T-helper 1 cell treated with Interleukin-12 subunit alpha and Interleukin-12 subunit beta and Interleukin-4 antibody, amounts not matched to agents 30 ng/mL and 1 ng/mL, for 36 hours (primary cell): ENCODE data around the gene LGALS4. TPM values are rescaled to one million over a fixed set of nuclear protein-coding genes. Genes with fewer than 3 reads are reported as not detected.
"Not testable (repeated sequence)": the region's sequence is repeated elsewhere in the genome, so short reads cannot be mapped to it uniquely, and the experiment has no call there.

Experiments
- intact Hi-C: fragments of 100-400 bp; cut with micrococcal nuclease; formaldehyde crosslinking; loops from one replicate; pipeline ENCODE4 v1.15.1; 2024
- total RNA-seq: library from RNA; stranded (reverse); gene quantifications from 2 replicates; pipeline ENCODE4 v1.2.3, GENCODE V29; 2022

The LGALS4 gene
- total RNA-seq, 1 donor from 2014 or later = 1.8 TPM

- intact Hi-C loops = loop anchor here (10.0 kb wide), 1 partner anchor 46 kb away; no protein-coding TSS in a partner anchor
These were observed 12.0 kb downstream of the LGALS4 start for GRCh38 chr19:38800577-38801347.

DNA sequence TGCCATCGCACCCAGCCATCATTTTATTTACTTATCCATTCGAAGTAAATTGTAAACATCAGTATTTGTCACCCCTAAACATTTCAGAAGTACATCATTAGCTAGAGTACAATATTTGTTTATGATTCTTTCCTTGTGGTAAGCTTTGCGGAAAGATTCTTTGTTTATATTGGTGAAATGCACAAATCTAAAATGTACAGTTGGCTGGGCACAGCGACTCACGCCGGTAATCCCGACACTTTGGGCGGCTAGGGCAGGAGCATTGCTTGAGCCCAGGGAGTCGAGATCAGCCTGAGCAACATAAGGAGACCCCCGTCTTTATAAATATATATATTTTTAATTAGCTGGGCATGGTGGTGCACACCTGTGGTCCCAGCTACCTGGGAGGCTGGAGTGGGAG lies 13.6 kb downstream of the LGALS4 start:
- intact Hi-C loops = no loop called here

DNA sequence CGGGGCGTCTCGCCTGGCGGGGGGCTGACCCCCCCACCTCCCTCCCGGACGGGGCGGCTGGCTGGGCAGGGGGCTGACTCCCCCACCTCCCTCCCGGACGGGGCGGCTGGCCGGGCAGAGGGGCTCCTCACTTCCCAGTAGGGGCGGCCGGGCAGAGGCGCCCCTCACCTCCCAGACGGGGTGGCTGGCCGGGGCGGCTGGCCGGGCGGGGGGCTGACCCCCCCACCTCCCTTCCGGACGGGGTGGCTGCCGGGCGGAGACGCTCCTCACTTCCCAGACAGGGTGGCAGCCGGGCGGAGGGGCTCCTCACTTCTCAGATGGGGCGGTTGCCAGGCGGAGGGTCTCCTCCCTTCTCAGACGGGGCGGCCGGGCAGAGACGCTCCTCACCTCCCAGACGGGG lies 15.0 kb downstream of the LGALS4 start:
- intact Hi-C loops = not testable (repeated sequence)

- intact Hi-C loops = no loop called here
These were observed 16.6 kb downstream of the LGALS4 start for GRCh38 chr19:38796154-38796553.

DNA sequence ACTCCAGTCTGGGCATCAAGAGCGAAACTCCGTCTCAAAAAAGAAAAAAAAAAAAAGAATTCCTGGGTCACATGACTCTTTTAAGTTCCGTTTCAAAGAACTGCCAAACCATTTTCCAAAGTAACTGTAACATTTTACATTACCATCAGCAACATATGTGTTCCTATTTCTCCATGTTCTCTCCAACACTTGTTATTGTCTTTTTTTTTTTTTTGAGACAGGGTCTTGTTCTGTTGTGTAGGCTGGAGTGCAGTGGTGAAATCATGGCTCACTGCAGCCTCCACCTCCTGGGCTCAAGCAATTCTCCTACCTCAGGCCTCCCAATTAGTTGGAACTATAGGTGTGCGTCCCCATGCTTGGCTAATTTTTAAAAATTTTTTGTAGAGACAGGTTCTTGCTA lies 17.2 kb downstream of the LGALS4 start:
- intact Hi-C loops = no loop called here

GRCh38 chr19:38793671-38794070 lies 19.1 kb downstream of the LGALS4 start:
- intact Hi-C loops = loop anchor here (2.0 kb wide), 2 partner anchors 19 to 37 kb away; partner anchors contain the start of gene ECH1

DNA sequence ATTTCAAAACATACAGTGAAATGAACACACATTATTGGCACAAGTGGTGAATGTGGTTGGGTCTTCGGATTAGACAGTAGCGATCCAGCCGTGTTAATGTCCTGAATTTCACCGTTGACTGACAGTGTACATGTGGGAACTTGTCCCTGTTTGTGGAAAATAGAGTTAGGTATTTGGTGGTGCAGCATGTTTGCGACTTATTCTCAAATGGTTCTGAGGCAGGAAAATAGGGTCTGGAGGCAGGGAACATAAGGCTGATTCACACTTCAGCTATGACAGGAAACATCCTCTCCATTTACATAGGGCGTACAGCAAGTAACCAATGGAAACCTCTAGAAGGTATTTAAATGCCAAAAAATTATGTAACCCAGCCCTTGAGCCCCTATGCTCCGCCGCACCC lies 19.6 kb downstream of the LGALS4 start:
- intact Hi-C loops = loop anchor here (2.0 kb wide), 2 partner anchors 18 to 38 kb away; partner anchors contain the start of gene ECH1

- intact Hi-C loops = loop anchor here (2.0 kb wide), 2 partner anchors 18 to 38 kb away; partner anchors contain the start of gene ECH1
These were observed 20.3 kb downstream of the LGALS4 start for GRCh38 chr19:38792250-38793111.

DNA sequence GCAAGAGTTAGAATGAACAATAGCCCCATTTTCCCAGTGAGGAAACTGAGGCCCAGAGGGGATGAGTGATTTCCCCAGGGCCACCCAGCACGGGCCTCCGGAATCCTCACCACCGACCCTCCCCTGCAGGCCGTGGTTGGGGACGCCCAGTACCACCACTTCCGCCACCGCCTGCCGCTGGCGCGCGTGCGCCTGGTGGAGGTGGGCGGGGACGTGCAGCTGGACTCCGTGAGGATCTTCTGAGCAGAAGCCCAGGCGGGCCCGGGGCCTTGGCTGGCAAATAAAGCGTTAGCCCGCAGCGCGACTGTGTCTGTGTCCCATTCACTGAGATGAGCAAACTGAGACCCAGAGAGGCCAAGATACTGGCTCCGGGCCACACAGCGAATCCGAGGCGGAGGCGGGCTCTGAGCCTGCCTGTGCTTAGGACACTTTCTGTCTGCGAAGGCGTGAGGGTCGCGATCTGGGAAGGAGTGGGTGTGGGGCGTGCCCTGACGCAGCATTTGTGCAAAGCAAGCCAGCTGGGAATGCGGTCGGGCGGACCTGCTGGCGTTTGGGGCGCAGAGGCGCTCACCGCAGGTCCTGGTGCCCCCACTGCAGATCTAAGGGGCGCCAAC lies 21.2 kb downstream of the LGALS4 start:
- intact Hi-C loops = loop anchor here (2.0 kb wide), 2 partner anchors 17 to 39 kb away; partner anchors contain the start of gene ECH1

- intact Hi-C loops = not testable (repeated sequence)
These were observed 22.0 kb downstream of the LGALS4 start for GRCh38 chr19:38790507-38791403.

DNA sequence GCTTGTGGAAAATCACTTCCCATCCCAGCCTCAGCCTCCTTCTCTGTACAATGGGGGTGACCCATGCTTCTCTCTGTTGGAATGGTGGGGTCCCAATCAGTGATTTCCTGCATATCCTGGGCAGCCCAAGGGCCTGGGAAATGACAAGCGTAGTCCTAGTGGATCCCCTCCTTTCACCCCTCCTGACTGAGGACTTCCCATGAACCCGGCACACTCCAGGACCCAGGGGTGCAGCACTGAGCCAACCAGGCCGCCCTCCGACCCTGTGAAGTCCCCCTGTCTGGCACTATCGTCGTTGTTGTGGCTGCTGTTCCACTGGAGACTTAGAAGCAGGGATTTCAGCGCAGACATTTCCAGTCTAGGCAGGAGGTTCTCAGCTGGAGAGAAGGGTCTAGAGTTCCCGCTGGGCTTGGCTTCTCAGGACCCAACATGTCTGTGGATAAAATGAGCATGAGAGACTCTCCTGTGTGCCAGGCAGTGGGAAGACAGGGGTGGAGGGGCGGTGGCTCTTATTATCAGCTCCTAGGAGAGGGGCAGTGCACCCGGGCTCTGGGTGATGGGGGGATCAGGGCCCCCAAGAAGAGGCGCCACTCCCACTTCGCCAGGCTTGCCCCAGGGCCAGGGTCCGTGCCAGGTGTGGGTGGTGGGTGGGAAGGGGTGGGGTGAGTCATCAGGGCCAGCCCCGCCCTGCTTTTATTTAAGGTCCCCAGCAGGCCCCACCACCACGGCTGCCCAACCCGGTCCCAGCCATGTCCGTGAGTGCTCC lies 24.1 kb downstream of the LGALS4 start, which contains the start of gene LGALS7B:
TSS of gene LGALS7B (plus strand) at position 723 of the 766 bp plus-strand sequence. CDS start at position 750, 27 bp downstream.
- intact Hi-C loops = loop anchor here (2.0 kb wide), 1 partner anchor 20 kb away; no protein-coding TSS in a partner anchor

DNA sequence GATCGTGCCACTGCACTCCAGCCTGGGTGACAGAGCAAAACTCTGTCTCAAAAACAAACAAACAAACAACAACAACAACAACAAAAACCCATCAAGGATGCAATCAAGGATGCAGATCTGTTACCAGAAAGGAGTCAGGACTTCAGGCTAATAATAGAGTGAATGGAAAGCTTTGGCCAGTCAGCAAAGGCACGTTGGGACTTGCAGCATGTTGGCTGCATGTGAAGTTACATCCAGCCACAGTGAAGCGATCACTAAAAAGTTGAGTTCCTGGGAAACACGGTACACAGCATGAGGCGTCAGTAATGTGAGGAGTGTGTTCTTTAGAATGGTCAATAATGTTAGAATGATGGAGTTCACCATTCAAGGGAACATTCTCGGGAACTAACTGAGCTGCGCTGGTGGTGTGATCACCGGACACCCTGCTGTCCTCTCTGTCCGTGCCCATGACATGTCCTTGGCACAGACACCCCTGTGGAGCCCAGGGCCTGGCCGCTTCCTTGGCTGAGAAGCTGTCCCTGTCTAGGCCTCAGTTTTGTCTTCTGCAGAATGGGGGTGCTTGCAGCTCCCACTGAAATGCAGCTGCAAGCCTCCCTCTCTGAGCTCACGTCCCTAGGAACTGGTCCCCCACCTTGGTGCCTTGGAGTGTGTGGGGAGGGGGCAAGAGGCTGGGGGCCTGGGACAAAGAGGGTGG lies 26.0 kb downstream of the LGALS4 start:
- intact Hi-C loops = no loop called here

DNA sequence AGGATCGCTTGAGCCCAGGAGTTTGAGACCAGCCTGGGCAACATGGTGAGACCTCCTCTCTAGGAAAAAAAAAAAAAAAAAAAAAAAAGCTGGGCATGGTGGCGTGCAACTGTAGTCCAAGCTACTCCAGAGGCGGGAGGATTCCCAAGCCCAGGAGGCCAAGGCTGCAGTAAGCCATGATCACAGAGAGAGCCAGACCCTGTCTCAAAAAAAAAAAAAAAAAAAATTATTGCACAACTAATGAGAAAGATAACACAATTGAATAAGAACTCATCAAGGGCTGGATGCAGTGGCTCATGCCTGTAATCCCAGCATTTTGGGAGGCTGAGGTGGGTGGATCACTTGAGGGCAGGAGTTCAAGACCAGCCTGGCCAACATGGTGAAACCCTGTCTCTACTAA lies 26.7 kb downstream of the LGALS4 start:
- intact Hi-C loops = not testable (repeated sequence)

GRCh38 chr19:38785187-38785699 lies 27.5 kb downstream of the LGALS4 start:
- intact Hi-C loops = no loop called here

- intact Hi-C loops = no loop called here
These were observed 28.5 kb downstream of the LGALS4 start for GRCh38 chr19:38784224-38784623.

DNA sequence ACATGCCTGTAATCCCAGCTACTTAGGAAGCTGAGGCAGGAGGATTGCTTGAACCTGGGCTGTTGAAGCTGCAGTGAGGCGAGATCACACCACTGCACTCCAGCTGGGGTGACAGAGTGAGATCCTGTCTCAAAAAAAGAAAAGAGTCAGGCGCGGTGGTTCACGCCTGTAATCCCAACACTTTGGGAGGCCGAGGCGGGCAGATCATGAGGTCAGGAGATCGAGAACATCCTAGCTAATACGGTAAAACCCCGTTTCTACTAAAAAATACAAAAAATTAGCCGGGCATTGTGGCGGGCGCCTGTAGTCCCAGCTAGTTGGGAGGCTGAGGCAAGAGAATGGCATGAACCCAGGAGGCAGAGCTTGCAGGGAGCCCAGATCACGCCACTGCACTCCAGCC lies 30.5 kb downstream of the LGALS4 start:
- intact Hi-C loops = not testable (repeated sequence)

- intact Hi-C loops = no loop called here
These were observed 31.7 kb downstream of the LGALS4 start for GRCh38 chr19:38781058-38781457.

GRCh38 chr19:38780443-38780842 lies 32.3 kb downstream of the LGALS4 start:
- intact Hi-C loops = no loop called here

GRCh38 chr19:38778733-38779132 lies 34.0 kb downstream of the LGALS4 start:
- intact Hi-C loops = no loop called here
